HG03520 (cell line): ENCODE measurements around the gene C1QC.
"Not testable (repeated sequence)": the region's sequence is repeated elsewhere in the genome, so short reads cannot be mapped to it uniquely, and the experiment has no call there.

Source experiments
- ATAC-seq: cut with Tn5 transposase; IDR thresholded peaks from one replicate; pipeline ENCODE4 v1.9.1; 2021; ENCODE audit warnings: mild to moderate bottlenecking, moderate library complexity; ENCODE audit not compliant: unreplicated experiment

C1QC gene

DNA sequence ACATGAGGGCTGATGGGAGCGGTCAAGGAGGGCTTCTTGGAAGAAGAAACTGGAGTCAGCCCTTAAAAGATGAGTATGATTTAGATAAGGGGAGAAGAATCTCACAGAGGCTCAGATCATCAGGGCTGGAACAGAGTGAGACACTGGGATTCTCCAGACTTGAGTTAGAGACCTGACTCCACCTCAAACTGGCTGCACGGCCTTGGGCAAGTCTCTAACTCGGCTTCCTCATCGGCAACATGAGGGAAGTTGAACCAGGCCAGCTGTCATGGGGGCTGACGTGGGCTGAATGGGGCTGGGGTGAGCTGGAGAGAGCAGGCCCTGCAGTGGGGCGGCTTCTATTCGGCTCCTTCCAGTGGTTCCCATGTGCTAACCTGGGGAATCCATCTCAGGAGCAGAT lies 2.5 kb downstream of the C1QC start:
- no peak for ATAC-seq

DNA sequence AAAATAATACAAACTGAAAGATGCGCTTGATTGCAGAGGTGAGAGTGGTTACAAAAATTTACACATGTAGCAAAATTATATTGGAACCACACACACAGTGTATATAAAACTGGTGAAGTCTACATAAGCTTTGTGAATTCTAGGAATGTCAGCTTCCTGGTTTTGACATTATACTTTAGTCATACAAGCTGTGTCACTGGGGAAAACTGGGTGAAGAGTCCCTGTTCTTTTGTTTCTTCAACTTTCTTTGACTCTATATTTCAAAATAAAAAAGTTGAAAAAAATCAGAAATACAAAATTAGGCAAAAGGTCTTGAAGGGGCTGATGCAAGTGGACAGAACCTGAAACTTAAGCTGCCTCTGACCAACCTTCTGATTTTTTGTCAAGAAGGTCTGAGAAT lies 3.0 kb downstream of the C1QC start:
- no peak for ATAC-seq

DNA sequence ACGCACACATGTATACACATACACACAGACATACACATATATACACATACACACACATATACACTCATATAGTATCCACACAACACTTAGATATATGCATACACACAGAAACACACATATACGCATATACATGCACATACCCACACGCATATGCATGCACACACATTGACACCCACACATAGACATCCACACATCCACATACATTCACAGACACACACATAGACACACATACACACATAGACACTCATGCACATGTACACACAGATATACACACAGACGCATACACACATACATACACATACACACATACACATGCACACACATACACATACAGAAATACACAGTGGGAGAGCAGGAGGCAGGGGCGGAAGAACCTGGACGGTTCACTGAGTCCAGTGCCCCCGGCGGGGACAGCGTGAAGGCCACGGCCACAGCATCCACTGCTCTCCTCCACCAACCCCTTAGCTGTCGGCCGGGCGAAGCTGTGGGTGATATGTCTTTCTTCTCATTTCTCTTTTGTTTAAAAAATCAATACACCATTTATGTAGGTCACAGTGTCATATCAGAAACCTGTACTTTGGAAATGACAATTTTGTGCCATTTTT lies 6.8 kb downstream of the C1QC start:
- no peak for ATAC-seq

DNA sequence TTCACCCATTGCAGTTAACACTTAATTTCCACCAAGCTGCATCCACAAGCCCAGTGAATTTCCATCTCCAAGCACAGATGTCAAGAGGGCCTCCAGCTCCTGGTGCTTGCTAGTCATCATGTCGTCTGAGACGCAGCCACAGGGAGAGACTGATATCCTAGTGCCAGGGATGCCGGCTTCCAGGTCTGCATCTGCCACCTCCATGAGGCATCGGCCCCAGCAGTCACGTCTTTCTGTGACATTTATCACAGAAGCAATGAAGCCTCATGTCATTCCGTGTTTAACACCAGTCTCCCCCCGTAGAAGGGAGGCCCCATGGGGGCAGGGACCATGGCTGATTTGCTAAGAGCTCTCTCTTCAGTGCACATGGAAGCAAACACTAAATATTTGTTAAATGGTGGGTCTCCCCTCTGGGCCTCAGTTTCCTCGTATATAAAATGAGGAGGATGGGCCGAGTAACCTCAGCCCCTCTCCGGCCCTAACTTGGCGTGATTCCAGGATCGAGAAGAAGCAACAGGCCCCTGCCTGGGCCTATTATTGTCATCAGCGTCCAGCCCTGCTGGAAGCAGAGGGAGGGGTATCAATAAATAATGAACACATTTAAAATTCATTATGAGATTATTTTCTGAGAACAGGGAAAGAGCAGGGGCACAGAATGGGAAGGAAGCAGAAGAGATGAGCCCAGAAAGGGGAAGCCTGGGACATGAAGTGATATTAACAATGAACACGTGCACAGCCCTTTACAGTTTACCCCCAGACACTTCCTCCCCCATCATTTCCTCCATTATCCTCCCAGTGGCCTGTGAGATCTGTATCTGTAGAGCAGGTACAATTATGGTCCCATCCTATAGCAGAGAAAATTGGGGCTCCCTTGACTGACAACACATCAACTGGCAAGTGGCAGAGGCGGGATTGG lies 8.8 kb downstream of the C1QC start:
- no peak for ATAC-seq

DNA sequence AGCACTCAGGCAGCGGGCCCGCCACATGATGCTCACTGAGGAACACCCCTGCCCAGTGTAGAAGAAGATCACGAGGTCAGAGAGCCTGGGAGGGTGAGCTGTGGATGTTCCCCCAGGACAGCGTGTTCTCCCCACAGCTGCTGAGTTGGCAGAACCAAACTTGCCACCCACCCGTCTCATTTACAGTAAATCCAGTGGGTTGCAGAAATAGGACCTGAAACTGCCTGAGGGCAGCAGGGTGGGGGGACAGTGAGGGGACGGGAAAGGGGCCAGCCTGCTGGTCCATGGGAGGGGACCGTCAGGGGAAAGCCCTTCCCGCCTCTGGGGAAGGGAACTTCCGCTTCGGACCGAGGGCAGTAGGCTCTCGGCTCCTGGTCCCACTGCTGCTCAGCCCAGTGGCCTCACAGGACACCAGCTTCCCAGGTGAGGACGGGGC lies 9.5 kb downstream of the C1QC start, which contains the start of gene C1QB:
Gene C1QB (plus strand): TSS at position 356 of the 436 bp plus-strand sequence. CDS start 6,227 bp downstream, outside the sequence.
- no peak for ATAC-seq

DNA sequence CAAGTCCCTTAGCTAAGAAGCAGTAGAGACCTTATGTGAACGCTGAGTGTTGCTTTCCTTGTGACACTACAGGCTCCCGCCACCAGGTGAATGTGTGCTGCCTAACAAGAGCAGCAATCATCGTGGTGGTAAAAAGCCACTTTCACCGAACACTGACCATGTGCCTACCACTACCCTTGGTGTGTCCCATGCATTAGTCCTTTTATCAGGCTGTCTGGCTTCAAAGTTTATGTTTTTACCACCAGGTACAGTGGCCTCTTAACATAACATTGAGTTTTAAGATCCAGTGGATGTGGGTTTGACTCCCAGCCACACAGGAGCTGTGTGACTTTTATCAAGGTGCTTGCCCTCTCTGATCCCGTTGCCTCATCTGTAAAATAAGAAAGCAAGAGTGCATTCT lies 11.3 kb downstream of the C1QC start:
- ATAC-seq: no peak

DNA sequence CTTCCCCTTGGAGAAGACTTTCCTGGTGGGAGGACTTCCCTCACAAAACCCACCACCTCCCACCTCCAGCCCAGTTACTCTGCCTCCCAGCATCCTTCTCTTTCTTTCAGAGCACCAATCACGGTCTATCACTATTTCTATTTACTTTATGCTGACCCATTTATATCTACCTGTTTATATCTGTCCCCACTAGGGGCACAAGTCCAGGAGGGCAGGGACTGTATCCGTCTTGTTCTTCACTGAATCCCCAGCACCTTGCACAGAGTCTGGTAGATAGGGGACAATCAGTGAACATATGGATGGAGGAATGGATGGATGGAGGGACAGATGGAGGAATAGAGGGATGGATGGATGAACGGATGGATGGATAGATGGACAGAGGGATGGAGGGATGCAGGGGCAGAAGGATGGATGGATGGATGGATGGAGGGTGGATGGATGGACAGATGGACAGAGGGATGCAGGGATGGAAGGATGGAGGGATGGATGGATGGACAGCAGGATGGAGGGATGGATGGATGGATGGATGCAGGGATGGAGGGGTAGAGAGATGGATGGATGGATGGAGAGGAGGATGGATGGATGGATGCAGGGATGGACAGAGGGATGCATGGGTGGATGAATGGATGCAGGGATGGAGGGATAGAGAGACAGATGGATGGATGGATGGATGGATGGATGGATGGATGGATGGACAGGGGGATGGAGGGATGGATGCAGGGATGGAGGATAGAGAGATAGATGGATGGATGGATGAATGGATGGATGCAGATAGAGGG lies 15.1 kb downstream of the C1QC start:
- no peak for ATAC-seq

DNA sequence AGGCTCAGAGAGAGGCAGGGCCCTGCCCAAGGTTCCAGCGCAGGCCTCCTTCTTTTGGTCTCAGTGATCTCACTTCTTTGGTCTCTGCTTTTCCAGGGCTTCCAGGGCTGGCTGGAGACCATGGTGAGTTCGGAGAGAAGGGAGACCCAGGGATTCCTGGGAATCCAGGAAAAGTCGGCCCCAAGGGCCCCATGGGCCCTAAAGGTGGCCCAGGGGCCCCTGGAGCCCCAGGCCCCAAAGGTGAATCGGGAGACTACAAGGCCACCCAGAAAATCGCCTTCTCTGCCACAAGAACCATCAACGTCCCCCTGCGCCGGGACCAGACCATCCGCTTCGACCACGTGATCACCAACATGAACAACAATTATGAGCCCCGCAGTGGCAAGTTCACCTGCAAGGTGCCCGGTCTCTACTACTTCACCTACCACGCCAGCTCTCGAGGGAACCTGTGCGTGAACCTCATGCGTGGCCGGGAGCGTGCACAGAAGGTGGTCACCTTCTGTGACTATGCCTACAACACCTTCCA lies 17.3 kb downstream of the C1QC start:
- no peak for ATAC-seq

DNA sequence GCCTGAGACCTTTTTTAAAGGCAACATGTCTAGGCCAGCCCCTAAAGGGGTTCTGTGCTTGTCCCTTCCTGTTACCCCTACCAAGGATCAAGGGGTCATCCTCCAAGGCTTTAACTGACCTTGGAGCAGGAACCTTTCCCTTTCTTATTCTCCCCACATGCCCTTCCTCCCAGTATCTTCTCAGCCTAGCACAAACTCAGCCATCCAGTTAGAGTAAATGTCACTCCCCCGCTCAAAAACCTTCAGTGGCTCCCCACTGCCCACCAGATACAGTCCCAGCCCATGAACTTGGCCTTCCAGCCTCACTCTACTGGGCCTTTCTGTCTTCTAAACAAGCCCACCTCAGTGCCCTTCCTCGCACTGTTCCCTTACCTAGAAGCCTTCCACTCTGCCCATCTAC lies 18.4 kb downstream of the C1QC start:
- no peak for ATAC-seq

DNA sequence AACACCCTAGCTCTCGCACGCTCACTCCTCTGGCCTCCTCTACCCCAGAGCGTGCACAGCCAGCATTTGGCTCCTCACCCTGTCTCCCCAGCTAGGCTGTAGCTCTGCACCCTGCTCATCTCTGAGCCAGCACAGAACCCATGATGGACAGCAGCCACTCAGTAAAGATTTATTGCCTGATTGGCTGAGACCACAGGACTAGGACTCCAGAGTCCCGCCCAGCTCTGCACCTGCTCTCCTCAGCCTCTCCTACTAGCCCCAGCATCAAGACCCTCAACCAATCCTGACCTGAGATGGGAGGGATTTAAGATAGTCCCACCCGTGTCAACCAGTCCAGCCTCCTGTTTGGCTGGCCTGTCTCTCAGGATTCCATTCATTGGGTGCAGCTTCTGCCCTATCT lies 18.9 kb downstream of the C1QC start:
- no peak for ATAC-seq

DNA sequence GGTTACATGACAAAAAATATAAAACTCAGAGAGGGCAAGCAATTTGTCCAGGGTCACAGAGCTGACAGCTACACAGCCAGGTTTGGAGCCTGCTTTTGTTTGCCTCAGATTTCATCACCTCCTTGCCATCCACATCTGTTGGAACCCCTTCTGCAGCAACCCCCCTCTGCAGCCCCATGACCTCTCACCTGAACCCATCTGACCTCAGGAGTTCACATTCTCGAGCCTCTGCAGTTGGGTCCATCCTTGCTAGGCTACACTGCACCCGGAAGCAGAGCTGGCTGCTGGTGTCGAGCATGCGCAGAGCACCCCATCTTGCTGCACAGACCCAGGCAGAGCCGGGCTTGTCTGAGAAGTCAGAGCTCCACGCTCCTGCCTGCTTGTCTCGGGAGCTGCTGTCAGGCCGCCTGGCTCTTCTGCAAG lies 19.6 kb downstream of the C1QC start:
- no peak for ATAC-seq

DNA sequence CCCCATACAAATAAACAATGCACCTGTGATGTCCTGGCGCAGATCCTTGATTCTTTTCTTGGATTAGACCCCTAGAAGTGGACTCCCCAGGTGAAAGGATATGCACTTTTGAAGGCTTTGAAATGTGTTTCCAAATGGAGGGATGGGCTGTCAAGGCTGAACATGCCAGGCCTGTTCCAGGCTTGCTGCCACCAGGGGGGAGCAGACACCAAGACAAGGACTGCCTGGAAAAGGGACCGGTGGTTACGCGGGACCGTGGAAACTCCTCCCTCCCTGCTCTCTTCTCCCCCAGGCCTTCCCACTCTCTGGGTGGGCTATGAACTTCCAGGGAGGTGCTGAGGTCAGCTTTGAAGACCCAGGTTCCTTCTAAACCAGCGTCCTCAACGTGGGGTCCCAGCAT lies 22.3 kb downstream of the C1QC start:
- no peak for ATAC-seq

DNA sequence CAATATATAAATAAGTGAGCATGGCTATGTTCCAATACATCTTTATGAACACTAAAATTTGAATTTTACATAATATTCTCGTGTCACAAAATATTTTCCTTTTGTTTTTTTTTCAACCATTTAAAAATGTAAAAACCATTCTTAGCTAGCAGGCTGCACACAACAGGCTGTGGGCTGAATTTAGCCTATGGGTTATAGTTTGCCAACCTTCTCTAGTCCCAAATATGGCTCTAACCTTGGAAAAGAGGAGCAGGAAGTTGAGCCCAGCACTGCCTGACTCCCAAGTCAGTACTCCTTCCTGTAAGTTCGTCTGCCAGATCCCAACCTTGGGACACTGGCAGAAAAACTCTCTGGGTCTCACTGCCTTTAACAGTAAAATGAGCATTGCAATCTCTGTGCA lies 23.0 kb downstream of the C1QC start:
- ATAC-seq: no peak

DNA sequence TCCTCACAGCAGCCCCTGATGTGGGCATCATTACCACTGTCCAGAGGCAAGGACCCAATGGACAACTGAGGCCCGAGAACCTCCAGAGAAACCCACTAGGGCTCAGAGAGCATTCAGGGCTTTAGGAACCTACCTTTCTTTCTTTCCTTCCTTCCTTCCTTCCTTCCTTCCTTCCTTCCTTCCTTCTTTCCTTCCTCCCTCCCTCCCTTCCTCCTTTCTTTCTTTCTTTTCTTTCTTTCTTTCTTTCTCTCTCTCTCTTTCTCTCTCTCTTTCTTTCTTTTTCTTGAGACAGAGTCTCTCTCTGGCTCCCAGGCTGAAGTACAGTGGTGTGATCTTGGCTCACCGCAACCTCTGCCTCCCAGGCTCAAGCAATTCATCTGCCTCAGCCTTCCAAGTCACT lies 25.4 kb downstream of the C1QC start:
- not testable (repeated sequence) for ATAC-seq

DNA sequence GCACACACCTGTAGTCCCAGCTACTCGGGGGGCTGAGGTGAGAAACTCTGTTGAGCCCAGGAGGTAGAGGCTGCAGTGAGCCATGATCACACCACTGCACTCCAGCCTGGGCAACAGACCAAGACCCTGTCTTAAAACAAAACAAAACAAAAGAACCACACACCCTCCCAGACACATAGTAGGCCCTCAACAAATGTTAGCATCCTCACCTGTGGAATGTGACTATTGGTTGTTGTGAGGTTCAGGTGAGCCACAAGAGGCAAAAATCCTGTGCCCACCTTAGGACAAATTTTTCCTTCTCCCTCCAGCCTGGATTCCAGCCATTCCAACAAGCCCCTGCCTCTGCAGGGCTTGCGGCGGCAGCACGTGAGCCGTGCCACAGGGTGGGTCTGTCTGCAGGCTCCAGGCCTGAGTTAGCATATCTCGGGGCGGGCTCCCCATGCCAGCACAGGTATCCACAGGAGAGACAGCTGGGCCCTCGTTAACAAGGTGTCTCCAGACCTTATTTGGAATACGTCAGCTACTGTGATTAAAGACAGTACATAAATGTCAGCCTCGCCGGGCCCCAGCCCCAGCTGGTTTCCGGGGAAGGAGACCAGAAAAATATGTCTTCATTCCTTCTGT lies 27.0 kb downstream of the C1QC start:
- ATAC-seq: no peak

DNA sequence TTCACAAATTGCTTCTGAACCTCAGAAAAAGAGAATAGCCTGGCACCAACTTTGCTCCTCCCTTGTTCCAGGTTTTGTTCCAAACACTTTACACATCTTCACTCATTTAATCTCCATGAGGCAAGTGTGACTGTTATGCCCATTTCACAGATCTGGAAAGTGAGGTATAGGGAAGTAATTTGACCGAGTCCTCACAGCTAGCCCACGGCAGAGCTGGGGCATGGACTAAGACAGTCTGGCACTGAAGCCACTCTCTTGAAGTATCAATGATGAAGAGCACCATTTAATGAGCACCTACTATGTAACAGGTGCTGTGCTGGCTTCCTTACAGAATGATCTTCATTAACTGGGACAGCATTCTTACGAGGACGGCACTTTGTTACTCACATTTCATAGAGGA lies 28.6 kb downstream of the C1QC start:
- ATAC-seq: no peak

DNA sequence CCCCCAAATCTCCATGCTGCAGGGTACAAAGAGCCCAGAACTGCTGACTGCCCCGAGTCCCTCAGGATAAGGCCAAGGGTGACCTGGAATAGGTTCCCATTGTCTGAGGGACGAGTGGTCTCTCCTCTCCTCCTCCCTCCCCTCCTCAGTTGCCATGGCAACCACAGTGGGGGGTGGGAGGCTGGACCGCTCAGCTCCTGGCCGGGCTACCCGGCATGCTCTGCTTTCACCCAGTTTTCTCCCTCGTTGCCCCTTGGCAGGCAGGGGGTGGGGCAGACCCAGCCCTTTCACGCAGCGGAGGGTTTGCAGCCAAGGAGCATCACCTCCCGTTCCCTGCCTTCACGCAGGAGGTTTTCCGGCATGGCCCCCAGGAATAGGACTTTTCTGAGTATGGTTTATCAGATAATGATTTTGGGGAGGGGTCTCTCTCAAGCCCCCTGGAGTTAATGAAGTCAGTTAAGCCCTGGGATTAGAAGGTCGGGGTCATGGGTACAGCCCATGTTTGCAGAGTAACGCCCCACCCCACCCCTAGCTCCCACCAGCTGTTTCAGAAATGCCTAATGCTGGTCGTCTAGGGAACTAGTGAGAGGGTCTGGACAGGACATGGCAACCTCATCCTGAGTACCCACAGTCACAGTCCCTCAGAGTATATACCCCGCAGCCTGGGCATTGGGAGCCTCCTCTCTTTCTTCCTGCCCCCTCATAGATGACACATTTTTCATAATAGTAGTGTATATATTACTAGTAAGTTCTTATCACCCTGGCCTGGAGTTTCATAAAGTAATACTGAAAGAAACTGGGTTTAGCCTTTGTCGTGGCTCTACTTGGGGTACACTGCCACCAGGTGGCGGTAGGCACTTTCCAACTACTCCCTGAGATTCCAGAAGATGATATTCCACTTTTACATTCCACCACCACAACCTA lies 30.3 kb downstream of the C1QC start:
- ATAC-seq: no peak

DNA sequence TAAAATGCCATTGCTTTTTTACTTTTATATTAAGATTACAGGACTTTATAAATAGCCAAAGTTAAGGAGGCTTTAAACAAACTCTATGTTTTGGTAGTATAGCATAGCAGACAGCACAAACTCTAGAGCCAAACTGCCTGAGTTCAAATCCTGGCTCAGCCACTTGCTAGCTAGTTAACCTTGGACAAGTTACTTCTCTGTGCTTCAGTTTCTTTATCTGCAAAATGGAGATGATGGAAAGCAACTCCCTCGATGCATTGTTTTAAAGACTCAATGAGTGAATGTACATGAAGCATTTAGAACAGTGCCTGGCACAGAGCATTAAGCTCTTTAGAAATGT lies 30.9 kb downstream of the C1QC start:
- ATAC-seq: no peak

DNA sequence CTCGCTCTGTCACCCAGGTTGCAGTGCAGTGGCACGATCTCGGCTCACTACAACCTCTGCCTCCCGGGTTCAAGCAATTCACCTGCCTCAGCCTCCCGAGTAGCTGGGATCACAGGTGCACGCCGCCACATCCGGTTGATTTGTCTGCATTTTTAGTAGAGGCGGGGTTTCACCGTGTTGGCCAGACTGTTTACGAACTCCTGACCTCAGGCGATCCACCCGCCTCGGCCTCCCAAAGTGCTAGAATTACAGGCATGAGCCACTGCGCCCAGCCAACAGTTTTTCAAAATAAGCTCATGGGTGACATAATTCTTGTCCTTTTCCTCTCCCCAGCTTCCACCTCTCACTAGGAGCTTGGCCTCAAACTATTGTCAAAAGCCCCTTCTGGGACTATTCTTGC lies 32.7 kb downstream of the C1QC start:
- not testable (repeated sequence) for ATAC-seq
